GM19025 (cell line): ENCODE data around the gene RAD51C.
"Not testable (repeated sequence)": the region's sequence is repeated elsewhere in the genome, so short reads cannot be mapped to it uniquely, and the experiment has no call there.

Source experiments
- ATAC-seq: cut with Tn5 transposase; IDR thresholded peaks from one replicate; pipeline ENCODE4 v1.9.1; 2021; ENCODE audit warnings: mild to moderate bottlenecking, low read depth, moderate library complexity; ENCODE audit not compliant: unreplicated experiment

RAD51C gene

DNA sequence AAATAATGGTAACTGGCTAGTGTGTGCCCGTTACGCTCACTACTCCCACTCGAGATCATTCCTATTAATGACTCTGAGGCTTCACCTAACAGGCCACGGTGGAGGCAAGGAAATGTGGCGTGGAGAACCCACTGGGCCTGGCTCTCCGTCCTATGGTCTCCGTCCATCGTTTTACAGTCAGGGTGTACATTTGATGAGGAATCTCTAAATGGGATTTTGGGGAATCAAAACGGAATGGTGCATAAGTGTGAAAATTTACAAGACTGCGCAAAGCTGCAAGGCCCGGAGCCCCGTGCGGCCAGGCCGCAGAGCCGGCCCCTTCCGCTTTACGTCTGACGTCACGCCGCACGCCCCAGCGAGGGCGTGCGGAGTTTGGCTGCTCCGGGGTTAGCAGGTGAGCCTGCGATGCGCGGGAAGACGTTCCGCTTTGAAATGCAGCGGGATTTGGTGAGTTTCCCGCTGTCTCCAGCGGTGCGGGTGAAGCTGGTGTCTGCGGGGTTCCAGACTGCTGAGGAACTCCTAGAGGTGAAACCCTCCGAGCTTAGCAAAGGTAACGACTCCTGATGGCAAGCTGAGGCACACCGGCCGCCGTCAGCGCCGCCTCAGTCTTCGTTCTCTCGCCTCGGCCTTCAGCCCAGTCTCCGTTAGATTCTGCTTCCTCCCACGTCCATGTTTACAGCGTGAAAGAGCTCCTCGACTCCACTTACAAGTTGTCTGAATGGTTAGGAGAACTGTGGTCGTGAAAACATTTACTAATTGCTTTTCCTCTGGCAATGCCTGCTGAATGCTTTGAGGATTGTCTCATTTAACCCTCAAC, at the start of gene RAD51C:
TSS of gene RAD51C (plus strand) at position 364 of the 817 bp plus-strand sequence. CDS start at position 406, 42 bp downstream.
- ATAC-seq: peak; percentile 98

DNA sequence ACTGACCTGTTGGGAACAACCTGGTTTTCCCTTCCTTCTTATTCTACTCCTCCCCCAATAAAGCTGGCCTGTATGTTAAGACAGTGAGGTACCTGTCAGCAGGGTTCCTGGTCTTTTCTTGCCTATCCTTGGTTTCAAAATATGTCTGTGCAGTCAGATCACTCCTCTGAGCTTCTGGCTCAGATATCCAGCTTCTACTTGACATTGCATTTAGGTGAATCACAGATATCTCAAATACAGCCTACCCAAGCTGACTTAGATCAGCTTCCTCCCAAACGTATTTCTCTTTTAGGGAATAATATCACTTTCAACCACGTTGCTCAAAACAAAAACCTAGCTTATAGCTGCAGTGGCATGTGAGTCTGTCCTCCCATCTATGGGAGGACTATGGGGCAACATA, 49.3 kb upstream of the RAD51C start:
- no peak for ATAC-seq

GRCh38 chr17:58648236-58648635, 44.2 kb upstream of the RAD51C start:
- no peak for ATAC-seq

GRCh38 chr17:58657962-58658803, 34.2 kb upstream of the RAD51C start:
- ATAC-seq: not testable (repeated sequence)

GRCh38 chr17:58658804-58659713, 33.3 kb upstream of the RAD51C start:
- peak; percentile 56 for ATAC-seq

DNA sequence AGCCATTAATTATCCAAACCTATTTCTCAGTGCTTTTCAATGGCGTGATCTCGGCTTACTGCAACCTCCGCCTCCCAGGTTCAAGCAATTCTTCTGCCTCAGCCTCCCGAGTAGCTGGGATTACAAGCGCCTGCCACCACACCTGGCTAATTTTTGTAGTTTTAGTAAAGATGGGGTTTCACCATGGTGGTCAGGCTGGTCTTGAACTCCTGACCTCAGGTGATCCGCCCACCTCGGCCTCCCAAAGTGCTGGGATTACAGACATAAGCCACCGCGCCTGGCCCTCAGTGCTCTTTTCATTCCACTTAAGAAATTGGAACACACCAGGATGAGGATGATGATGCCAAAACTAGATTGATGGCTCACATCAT, 32.7 kb upstream of the RAD51C start:
- not testable (repeated sequence) for ATAC-seq

GRCh38 chr17:58660621-58661020, 31.8 kb upstream of the RAD51C start:
- ATAC-seq: no peak

GRCh38 chr17:58661499-58661898, 30.9 kb upstream of the RAD51C start:
- no peak for ATAC-seq

- ATAC-seq: no peak
Observed at GRCh38 chr17:58664302-58664701, 28.1 kb upstream of the RAD51C start.

DNA sequence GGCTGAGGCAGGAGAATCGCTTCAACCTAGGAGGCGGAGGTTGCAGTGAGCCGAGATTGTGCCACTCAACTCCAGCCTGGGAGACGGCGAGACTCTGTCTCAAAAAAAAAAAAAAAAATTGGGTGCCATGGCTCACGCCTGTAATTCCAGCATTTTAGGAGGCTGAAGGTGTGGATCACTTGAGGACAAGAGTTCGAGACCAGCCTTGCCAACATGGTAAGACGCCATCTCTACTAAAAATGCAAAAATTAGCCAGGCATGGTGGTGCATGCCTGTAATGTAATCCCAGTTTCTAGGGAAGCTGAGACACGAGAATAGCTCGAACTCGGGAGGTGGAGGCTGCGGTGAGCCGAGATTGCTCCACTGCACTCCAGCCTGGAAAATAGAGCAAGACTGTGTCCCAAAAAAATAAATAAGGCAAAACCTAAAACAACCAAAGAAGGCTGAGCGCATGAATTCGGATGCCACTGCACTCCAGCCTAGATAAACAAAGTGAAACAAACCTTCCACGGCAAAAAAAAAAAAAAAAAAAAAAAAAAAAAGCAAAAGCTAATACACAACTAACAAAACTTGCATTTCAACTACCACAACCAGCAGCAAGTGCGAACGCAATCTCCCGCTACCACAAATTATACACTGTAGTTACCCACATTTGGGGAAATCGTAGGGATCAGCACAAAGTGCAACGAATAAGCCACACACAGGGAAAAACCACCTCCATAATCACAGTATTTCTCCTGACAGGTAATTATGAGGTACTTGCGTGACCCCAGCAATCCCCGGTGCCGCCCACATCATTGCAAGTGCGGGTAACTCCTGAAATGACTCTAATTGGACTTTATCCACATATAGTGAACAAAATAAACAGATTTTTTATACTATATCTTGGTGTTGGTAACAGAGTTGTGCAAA, 26.2 kb upstream of the RAD51C start:
- ATAC-seq: no peak

- no peak for ATAC-seq
Observed at GRCh38 chr17:58666858-58667267, 25.5 kb upstream of the RAD51C start.

- ATAC-seq: no peak
Observed at GRCh38 chr17:58667934-58668597, 24.3 kb upstream of the RAD51C start.

- ATAC-seq: no peak
Observed at GRCh38 chr17:58668598-58668935, 23.8 kb upstream of the RAD51C start.

- no peak for ATAC-seq
Observed at GRCh38 chr17:58669853-58670252, 22.5 kb upstream of the RAD51C start.

DNA sequence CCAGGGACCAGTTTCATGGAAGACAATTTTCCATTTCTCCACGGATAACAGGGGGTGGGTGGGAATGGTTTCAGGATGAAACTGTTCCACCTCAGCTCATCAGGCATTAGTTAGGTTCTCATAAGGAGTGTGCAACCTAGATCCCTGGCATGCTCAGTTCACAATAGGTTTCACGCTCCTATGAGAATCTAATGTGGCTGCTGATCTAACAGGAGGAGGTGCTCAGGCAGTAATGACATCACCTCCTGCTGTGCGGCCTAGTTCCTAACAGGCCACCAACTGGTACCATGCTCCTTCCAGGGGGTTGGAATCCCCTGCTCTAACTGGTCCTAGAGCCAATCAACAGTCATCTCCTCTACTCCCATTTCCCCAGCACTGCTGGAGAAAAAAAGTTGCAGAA, 20.4 kb upstream of the RAD51C start:
- ATAC-seq: no peak

- no peak for ATAC-seq
Observed at GRCh38 chr17:58677194-58677880, 15.1 kb upstream of the RAD51C start.

DNA sequence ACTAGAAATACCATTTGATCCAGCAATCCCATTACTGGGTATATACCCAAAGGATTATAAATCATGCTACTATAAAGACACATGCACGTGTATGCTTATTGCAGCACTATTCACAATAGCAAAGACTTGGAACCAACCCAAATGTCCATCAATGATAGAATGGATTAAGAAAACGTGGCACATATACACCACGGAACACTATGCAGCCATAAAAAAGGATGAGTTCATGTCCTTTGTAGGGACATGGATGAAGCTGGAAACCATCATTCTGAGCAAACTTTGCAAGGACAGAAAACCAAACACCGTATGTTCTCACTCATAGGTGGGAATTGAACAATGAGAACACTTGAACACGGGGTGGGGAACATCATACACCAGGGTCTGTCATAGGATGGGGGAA, 14.1 kb upstream of the RAD51C start:
- ATAC-seq: not testable (repeated sequence)

- no peak for ATAC-seq
Observed at GRCh38 chr17:58679263-58680037, 13.0 kb upstream of the RAD51C start.
